Measurements from ENCODE around the gene TNFAIP8L3.
"Not testable (repeated sequence)": the region's sequence is repeated elsewhere in the genome, so short reads cannot be mapped to it uniquely, and the experiment has no call there.

Gene TNFAIP8L3

GRCh38 chr15:51094606-51095569 lies at the start of gene TNFAIP8L3:
Gene TNFAIP8L3 (minus strand): TSS chr15:51094906. CDS start chr15:51094595, 311 bp downstream.
- no peak for DNase-seq

- DNase-seq: peak; percentile 95
Observed at GRCh38 chr15:51144021-51144532, 49.4 kb upstream of the TNFAIP8L3 start.

GRCh38 chr15:51140347-51140746 lies 45.6 kb upstream of the TNFAIP8L3 start:
- DNase-seq: not testable (repeated sequence)

GRCh38 chr15:51139091-51139490 lies 44.4 kb upstream of the TNFAIP8L3 start:
- peak; percentile 54 for DNase-seq

GRCh38 chr15:51137880-51138430 lies 43.2 kb upstream of the TNFAIP8L3 start:
- DNase-seq: no peak

- no peak for DNase-seq
Observed at GRCh38 chr15:51137024-51137423, 42.3 kb upstream of the TNFAIP8L3 start.

- no peak for DNase-seq
Observed at GRCh38 chr15:51135276-51135675, 40.6 kb upstream of the TNFAIP8L3 start.

GRCh38 chr15:51134416-51135199 lies 39.9 kb upstream of the TNFAIP8L3 start:
- DNase-seq: no peak

GRCh38 chr15:51133140-51133765 lies 38.5 kb upstream of the TNFAIP8L3 start:
- DNase-seq: no peak

GRCh38 chr15:51132384-51133139 lies 37.9 kb upstream of the TNFAIP8L3 start:
- peak; percentile 81 for DNase-seq

GRCh38 chr15:51131596-51132290 lies 37.0 kb upstream of the TNFAIP8L3 start:
- no peak for DNase-seq

GRCh38 chr15:51130344-51130743 lies 35.6 kb upstream of the TNFAIP8L3 start:
- no peak for DNase-seq

- DNase-seq: no peak
Observed at GRCh38 chr15:51129535-51130188, 35.0 kb upstream of the TNFAIP8L3 start.

- peak; percentile 61 for DNase-seq
Observed at GRCh38 chr15:51128701-51129100, 34.0 kb upstream of the TNFAIP8L3 start.

- DNase-seq: no peak
Observed at GRCh38 chr15:51126842-51127241, 32.1 kb upstream of the TNFAIP8L3 start.

- DNase-seq: not testable (repeated sequence)
Observed at GRCh38 chr15:51123002-51123401, 28.3 kb upstream of the TNFAIP8L3 start.

GRCh38 chr15:51121631-51122225 lies 27.0 kb upstream of the TNFAIP8L3 start:
- DNase-seq: peak; percentile 24

- DNase-seq: peak; percentile 91
Observed at GRCh38 chr15:51121118-51121517, 26.4 kb upstream of the TNFAIP8L3 start.

GRCh38 chr15:51119120-51119519 lies 24.4 kb upstream of the TNFAIP8L3 start:
- DNase-seq: no peak

- peak; percentile 55 for DNase-seq
Observed at GRCh38 chr15:51117270-51117669, 22.6 kb upstream of the TNFAIP8L3 start.
